Ovary (tissue), 9 donors: ENCODE results near the gene AHRR. TPM values are rescaled to one million over a fixed set of nuclear protein-coding genes. Genes with fewer than 3 reads are reported as not detected.

ENCODE experiments used
- DNase-seq, 5 donors: peaks; one replicate each; pipeline ENCODE4 v3.0.0-alpha.2; 2019 to 2020
- H3K27ac ChIP-seq, 2 donors: fragments of 200-600 bp; one replicate each; pipeline versions ENCODE4 v1.5.1 to v1.8.0; 2019 to 2022
- H3K27me3 ChIP-seq: fragments of 200-600 bp; one replicate; pipeline ENCODE4 v1.8.0; 2022
- H3K36me3 ChIP-seq: fragments of 200-600 bp; sonication (generic); one replicate; pipeline ENCODE4 v1.5.1; 2019
- H3K4me1 ChIP-seq: one replicate; pipeline ENCODE4 v1.8.1; 2013; ENCODE audit warnings: mild to moderate bottlenecking, moderate library complexity; ENCODE audit not compliant: insufficient read depth
- H3K4me3 ChIP-seq: fragments of 200-600 bp; sonication (generic); one replicate; pipeline ENCODE4 v1.5.1; 2017
- H3K9me3 ChIP-seq, 2 donors: fragments of 200-600 bp in 1 of 2; sonication (generic) in 1 of 2; one replicate each; pipeline versions ENCODE4 v1.5.1 to v1.8.1; 2013 to 2019; ENCODE audit warnings: mild to moderate bottlenecking in 1 of 2, moderate library complexity in 1 of 2
- CTCF ChIP-seq, 3 donors: fragments of 450-650 bp in 2 of 3; fragments of 200-600 bp in 1 of 3; IDR thresholded peaks; one replicate each; pipeline versions ENCODE4 v1.5.1 to v1.8.0; 2016 to 2022; ENCODE audit warnings: antibody characterized with exemption in 3 of 3, mild to moderate bottlenecking in 1 of 3
- EP300 ChIP-seq: sonication (generic); formaldehyde crosslinking; IDR thresholded peaks from one replicate; pipeline ENCODE4 v1.6.1; 2017; ENCODE audit warnings: antibody characterized with exemption
- POLR2A ChIP-seq: fragments of 450-650 bp; IDR thresholded peaks from one replicate; pipeline ENCODE4 v1.6.1; 2017; ENCODE audit warnings: antibody characterized with exemption, mild to moderate bottlenecking, moderate library complexity
- WGBS, 3 donors: extraction: QIAGEN DNeasy Blood & Tissue Kit in 1 of 3; methylation state at CpG; one replicate each; pipeline versions ENCODE4 v1.1.5 to v1.1.7; 2013 to 2017; 5-methylcytosine and 5-hydroxymethylcytosine counted together
- intact Hi-C, 4 donors: fragments of 100-400 bp; cut with DNase I; formaldehyde crosslinking; loops; one replicate each; pipeline versions ENCODE4 v1.11.0 to v1.15.1; 2022 to 2023
- polyA plus RNA-seq, 2 donors: library from polyadenylated mRNA; stranded (reverse); fragments of 200-250 nt in 1 of 2; fragments of 350-450 nt in 1 of 2; fragmentation: Illumina TruSeq in 1 of 2; extraction: RNeasy Lipid Tissue Mini Kit (QIAGEN cat#74804) in 1 of 2; gene quantifications; one replicate each; pipeline ENCODE4 v1.2.3, GENCODE V29; 2013 to 2014
- total RNA-seq, 7 donors: library from RNA; depleted of rRNA in 2 of 7; stranded (reverse); fragments of >200 nt in 2 of 7; fragmentation: NEBNext Ultra II Directional in 3 of 7; extraction: Animal tissue kit (Norgen Biotek cat#: 25700) in 3 of 7; gene quantifications; one replicate each; pipeline versions ENCODE4 v1.1.0 to v1.2.4, GENCODE V29; 2016 to 2023
- donor health status: DM: no; HTN: no; CAD: no; lungs with moderate emphysema.
- donor health status: DM: no; HTN: no; CAD: no.
- donor health status: Bipolar disorder and iron deficiency.
- donor health status: DM: yes; HTN: yes; CAD: no.
- donor health status: DM: no; HTN: no; CAD: no.
- donor health status: DM: yes; HTN: yes; CAD: no.

AHRR gene
- total and polyA plus RNA-seq, 9 donors: 0.72 to 14.9 (median 2.0) TPM

DNA sequence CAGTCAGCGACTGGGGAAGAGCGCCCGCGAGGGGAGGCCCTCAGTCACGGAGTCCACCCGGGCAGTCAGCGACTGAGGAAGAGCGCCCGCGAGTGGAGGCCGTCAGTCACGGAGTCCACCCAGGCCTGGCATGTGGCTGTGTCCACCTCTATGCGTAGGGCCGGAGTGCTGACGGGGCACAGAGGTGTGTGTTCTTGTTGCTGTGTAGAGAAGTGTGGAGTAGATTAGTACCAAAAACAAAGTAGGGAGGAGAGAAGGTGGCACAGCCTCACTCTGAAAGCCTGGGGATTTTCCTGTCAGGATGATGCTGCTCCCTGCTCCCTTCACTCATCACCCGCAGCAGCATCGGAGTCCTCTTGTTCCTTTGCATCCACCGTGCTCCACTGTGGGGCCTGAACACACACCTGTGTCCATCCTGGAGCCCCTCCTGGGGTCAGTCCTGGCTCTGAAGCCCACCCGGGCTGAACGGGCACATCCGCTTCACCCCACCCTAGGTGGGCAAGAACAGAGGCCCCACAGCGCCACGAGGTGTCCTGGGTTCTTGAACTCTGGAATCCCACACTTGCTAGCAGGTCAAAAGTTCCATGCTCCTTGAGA lies 37.9 kb downstream of the AHRR start:
- Histone ChIP-seq H3K36me3 (no peaks in the 10 kb centered on the region), H3K4me1 (no peaks in the 10 kb centered on the region), H3K27ac (no peak overlapping the region), H3K9me3 (no peaks in the 10 kb centered on the region), H3K27me3 (no peaks in the 10 kb centered on the region), H3K4me3 (no peak overlapping the region)
- intact Hi-C loops: no loop called here
- TF ChIP-seq CTCF (IDR thresholded peaks at IDR 0.05) (no peak), POLR2A (no peak), EP300 (no peak)
- no peak for DNase-seq
- WGBS, 3 donors: 89 to 92% (median 90%) methylated on average over 18 to 23 of the region's 23 CpGs

- H3K27me3 ChIP-seq: no peaks in the 10 kb centered on the region
- intact Hi-C loops: no loop called here
- 88 to 90% (median 89%) methylated on average over 14 of the region's 14 CpGs for WGBS, 3 donors
- no peaks in the 10 kb centered on the region for H3K4me1 ChIP-seq
- no peak overlapping the region for H3K4me3 ChIP-seq
- no peak overlapping the region for H3K27ac ChIP-seq
- no peak for DNase-seq
- TF ChIP-seq POLR2A (no peak), EP300 (no peak), CTCF (IDR thresholded peaks at IDR 0.05) (no peak)
- no peaks in the 10 kb centered on the region for H3K36me3 ChIP-seq
- no peaks in the 10 kb centered on the region for H3K9me3 ChIP-seq
Measured at GRCh38 chr5:360257-361027, 38.9 kb downstream of the AHRR start.

DNA sequence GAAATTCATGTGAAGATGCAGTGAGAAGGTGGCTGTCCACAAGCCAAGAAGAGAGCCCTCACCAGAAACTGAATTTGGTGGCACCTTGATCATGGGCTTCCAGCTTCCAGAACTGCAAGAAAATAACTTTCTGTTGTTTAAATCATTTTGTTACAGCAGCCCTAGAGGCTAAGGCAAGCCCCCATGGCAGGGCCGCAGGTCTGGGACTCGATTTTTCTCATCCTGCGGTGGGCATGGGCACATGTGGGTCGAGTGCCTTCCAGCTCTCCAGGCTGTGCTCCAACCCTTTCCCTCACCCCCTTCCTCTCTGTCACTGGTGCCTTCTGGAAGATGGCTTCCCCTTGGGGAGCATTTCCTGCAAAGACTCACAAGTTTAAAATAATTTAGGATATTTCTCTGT lies 40.7 kb downstream of the AHRR start:
- Histone ChIP-seq H3K27ac (no peak overlapping the region), H3K36me3 (no peaks in the 10 kb centered on the region), H3K4me1 (no peaks in the 10 kb centered on the region), H3K9me3 (no peaks in the 10 kb centered on the region), H3K4me3 (no peak overlapping the region), H3K27me3 (no peaks in the 10 kb centered on the region)
- DNase-seq: no peak
- intact Hi-C loops: no loop called here
- no peak for TF ChIP-seq POLR2A
- no peak for TF ChIP-seq CTCF (IDR thresholded peaks at IDR 0.05)
- 88 to 95% (median 88%) methylated on average over 4 of the region's 4 CpGs for WGBS, 3 donors

GRCh38 chr5:362978-363765 lies 41.7 kb downstream of the AHRR start:
- Histone ChIP-seq H3K27me3 (no peaks in the 10 kb centered on the region), H3K4me1 (peaks cover 2% of the 10 kb centered on the region), H3K9me3 (no peaks in the 10 kb centered on the region), H3K36me3 (no peaks in the 10 kb centered on the region), H3K4me3 (no peak overlapping the region), H3K27ac (no peak overlapping the region)
- intact Hi-C loops: no loop called here
- 85 to 91% (median 87%) methylated on average over 3 of the region's 3 CpGs for WGBS, 3 donors
- no peak for DNase-seq
- TF ChIP-seq EP300 (no peak), POLR2A (no peak), CTCF (IDR thresholded peaks at IDR 0.05) (no peak)
